Activated CD4-positive, alpha-beta memory T cell treated with anti-CD3 and anti-CD28 coated beads for 36 hours (primary cell): Measurements from ENCODE around the gene WASL. TPM values are rescaled to one million over a fixed set of nuclear protein-coding genes. Genes with fewer than 3 reads are reported as not detected.

Experiments used
- CTCF ChIA-PET: fragments of 350-600 bp; sonication (Branson Sonifier 250); formaldehyde crosslinking; loops from one replicate; lab custom pipeline; 2021; ENCODE audit warnings: antibody characterized with exemption, inconsistent platforms; lab: Charles Lee
- POLR2A ChIA-PET: fragments of 350-600 bp; sonication (Branson Sonifier 250); formaldehyde crosslinking; loops from one replicate; lab custom pipeline; 2021; ENCODE audit warnings: antibody characterized with exemption; lab: Charles Lee
- DNase-seq: peaks from one replicate; pipeline ENCODE4 v3.0.0-alpha.2; 2020
- H3K27ac Mint-ChIP-seq: one replicate; pipeline ENCODE4 v1.8.0; 2021; ENCODE audit warnings: mixed read lengths
- H3K27me3 Mint-ChIP-seq: one replicate; pipeline ENCODE4 v1.8.0; 2021; ENCODE audit warnings: mixed read lengths
- H3K36me3 Mint-ChIP-seq: one replicate; pipeline ENCODE4 v1.8.0; 2021; ENCODE audit warnings: mixed read lengths
- H3K4me1 Mint-ChIP-seq: one replicate; pipeline ENCODE4 v1.8.0; 2021; ENCODE audit warnings: low read depth, mixed read lengths
- H3K4me3 Mint-ChIP-seq: one replicate; pipeline ENCODE4 v1.8.0; 2021; ENCODE audit warnings: mild to moderate bottlenecking, mixed read lengths
- H3K9me3 Mint-ChIP-seq: one replicate; pipeline ENCODE4 v1.8.0; 2021; ENCODE audit warnings: mixed read lengths
- intact Hi-C: fragments of 100-400 bp; cut with micrococcal nuclease; formaldehyde crosslinking; loops from one replicate; pipeline ENCODE4 v1.15.1; 2023
- total RNA-seq, 2 experiments: library from RNA; stranded (reverse); gene quantifications; one replicate each; pipeline ENCODE4 v1.2.3, GENCODE V29; 2021

The WASL gene
- total RNA-seq, 2 experiments from 2014 or later = 5.1 to 5.9 TPM

DNA sequence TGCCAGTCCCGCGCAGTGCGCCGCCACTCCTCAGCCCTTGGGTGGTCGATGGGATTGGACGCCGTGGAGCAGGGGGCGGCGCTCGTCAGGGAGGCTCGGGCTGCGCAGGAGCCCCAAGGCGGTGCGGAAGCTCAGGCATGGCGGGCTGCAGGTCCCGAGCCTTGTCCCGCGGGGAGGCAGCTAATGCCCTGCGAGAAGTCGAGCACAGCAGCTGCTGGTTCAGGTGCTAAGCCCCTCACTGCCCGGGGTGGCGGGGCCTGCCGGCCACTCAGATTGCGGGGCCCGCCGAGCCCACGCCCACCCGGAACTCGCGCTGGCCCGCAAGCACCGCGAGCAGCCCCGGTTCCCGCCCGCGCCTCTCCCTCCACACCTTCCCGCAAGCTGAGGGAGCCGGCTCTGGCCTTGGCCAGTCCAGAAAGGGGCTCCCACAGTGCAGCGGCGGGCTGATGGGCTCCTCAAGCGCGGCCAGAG is 14.4 kb upstream of the WASL start:
- CTCF ChIA-PET = interaction anchor here (1.2 kb wide), 1 partner anchor 14 kb away, joined by 4 read pairs; the partner anchor contains the start of gene WASL
- POLR2A ChIA-PET = no interaction called here
- no peak for DNase-seq
- Mint-ChIP-seq H3K27ac (no peak overlapping the region), H3K4me3 (no peak overlapping the region), H3K9me3 (peaks cover 7% of the 10 kb centered on the region), H3K27me3 (peaks cover 15% of the 10 kb centered on the region), H3K36me3 (no peaks in the 10 kb centered on the region), H3K4me1 (no peaks in the 10 kb centered on the region)
- intact Hi-C loops = no loop called here

- ChIA-PET CTCF (no interaction called here), POLR2A (no interaction called here)
- intact Hi-C loops = no loop called here
- DNase-seq = no peak
- no peak overlapping the region for H3K4me3 Mint-ChIP-seq
- peaks cover 11% of the 10 kb centered on the region for H3K27me3 Mint-ChIP-seq
- peaks cover 7% of the 10 kb centered on the region for H3K9me3 Mint-ChIP-seq
- H3K4me1 Mint-ChIP-seq = peaks cover 4% of the 10 kb centered on the region
- H3K27ac Mint-ChIP-seq = no peak overlapping the region
- H3K36me3 Mint-ChIP-seq = no peaks in the 10 kb centered on the region
Observed at GRCh38 chr7:123761729-123762128, 12.9 kb upstream of the WASL start.

DNA sequence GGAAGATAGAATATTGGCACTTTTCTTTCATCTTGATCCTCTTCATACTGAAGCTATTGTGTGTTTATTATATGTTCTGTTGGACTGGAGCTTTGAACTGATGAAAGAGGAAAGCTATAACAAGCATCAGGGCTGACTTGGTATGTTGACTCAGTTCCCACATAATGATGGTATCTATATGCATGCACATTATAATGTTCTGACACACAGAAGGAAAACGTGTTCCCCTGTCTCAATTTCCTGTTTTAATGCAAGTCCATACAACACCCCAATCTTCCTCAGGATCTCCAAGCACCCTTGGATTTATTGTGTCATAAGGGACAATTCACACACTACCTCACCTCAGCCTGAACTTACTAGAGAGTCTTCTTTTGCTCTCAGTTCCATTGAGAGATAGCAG is 8.3 kb upstream of the WASL start:
- Mint-ChIP-seq H3K4me3 (no peak overlapping the region), H3K27ac (no peak overlapping the region), H3K4me1 (peaks cover 23% of the 10 kb centered on the region), H3K9me3 (no peaks in the 10 kb centered on the region), H3K36me3 (no peaks in the 10 kb centered on the region), H3K27me3 (peaks cover 6% of the 10 kb centered on the region)
- POLR2A ChIA-PET = no interaction called here
- CTCF ChIA-PET = no interaction called here
- DNase-seq = no peak
- intact Hi-C loops = loop anchor here (1.0 kb wide), 1 partner anchor 8 kb away; the partner anchor contains the start of gene WASL

GRCh38 chr7:123755338-123755737 is 6.5 kb upstream of the WASL start:
- Mint-ChIP-seq H3K4me3 (no peak overlapping the region), H3K36me3 (no peaks in the 10 kb centered on the region), H3K27me3 (no peaks in the 10 kb centered on the region), H3K27ac (no peak overlapping the region), H3K4me1 (peaks cover 34% of the 10 kb centered on the region), H3K9me3 (no peaks in the 10 kb centered on the region)
- intact Hi-C loops = no loop called here
- no peak for DNase-seq
- ChIA-PET CTCF (interaction anchor here (1.2 kb wide), 1 partner anchor 18 kb away, joined by 3 read pairs; no protein-coding TSS in a partner anchor), POLR2A (no interaction called here)

GRCh38 chr7:123754271-123754871 is 5.6 kb upstream of the WASL start:
- DNase-seq = no peak
- Mint-ChIP-seq H3K27me3 (no peaks in the 10 kb centered on the region), H3K9me3 (no peaks in the 10 kb centered on the region), H3K4me3 (no peak overlapping the region), H3K36me3 (no peaks in the 10 kb centered on the region), H3K27ac (no peak overlapping the region), H3K4me1 (peaks cover 39% of the 10 kb centered on the region)
- ChIA-PET POLR2A (no interaction called here), CTCF (no interaction called here)
- intact Hi-C loops = no loop called here

- POLR2A ChIA-PET = no interaction called here
- DNase-seq = no peak
- CTCF ChIA-PET = interaction anchor here (0.6 to 1.1 kb wide), 2 partner anchors 32 to 128 kb away, joined by 3 to 4 read pairs; no protein-coding TSS in a partner anchor
- Mint-ChIP-seq H3K4me1 (peaks cover 39% of the 10 kb centered on the region), H3K9me3 (no peaks in the 10 kb centered on the region), H3K4me3 (no peak overlapping the region), H3K27me3 (no peaks in the 10 kb centered on the region), H3K36me3 (peaks cover 4% of the 10 kb centered on the region), H3K27ac (no peak overlapping the region)
- intact Hi-C loops = no loop called here
Observed at GRCh38 chr7:123752534-123752933, 3.7 kb upstream of the WASL start.

GRCh38 chr7:123751821-123752220 is 3.0 kb upstream of the WASL start:
- DNase-seq = no peak
- H3K27me3 Mint-ChIP-seq = no peaks in the 10 kb centered on the region
- peaks cover 6% of the 10 kb centered on the region for H3K36me3 Mint-ChIP-seq
- peak overlapping the region; percentile 4 for H3K27ac Mint-ChIP-seq
- ChIA-PET CTCF (no interaction called here), POLR2A (no interaction called here)
- H3K4me3 Mint-ChIP-seq = peak overlapping the region; percentile 2
- no peaks in the 10 kb centered on the region for H3K9me3 Mint-ChIP-seq
- H3K4me1 Mint-ChIP-seq = peaks cover 39% of the 10 kb centered on the region
- intact Hi-C loops = no loop called here

- POLR2A ChIA-PET = no interaction called here
- intact Hi-C loops = no loop called here
- Mint-ChIP-seq H3K9me3 (no peaks in the 10 kb centered on the region), H3K36me3 (peaks cover 6% of the 10 kb centered on the region), H3K4me3 (peak overlapping the region; percentile 30), H3K4me1 (peaks cover 44% of the 10 kb centered on the region), H3K27ac (no peak overlapping the region), H3K27me3 (no peaks in the 10 kb centered on the region)
- CTCF ChIA-PET = interaction anchor here (0.6 to 2.5 kb wide), 3 partner anchors 19 to 49 kb away, joined by 3 to 7 read pairs (median 3); no protein-coding TSS in a partner anchor
- no peak for DNase-seq
Observed at GRCh38 chr7:123750389-123751230, 1.8 kb upstream of the WASL start.

DNA sequence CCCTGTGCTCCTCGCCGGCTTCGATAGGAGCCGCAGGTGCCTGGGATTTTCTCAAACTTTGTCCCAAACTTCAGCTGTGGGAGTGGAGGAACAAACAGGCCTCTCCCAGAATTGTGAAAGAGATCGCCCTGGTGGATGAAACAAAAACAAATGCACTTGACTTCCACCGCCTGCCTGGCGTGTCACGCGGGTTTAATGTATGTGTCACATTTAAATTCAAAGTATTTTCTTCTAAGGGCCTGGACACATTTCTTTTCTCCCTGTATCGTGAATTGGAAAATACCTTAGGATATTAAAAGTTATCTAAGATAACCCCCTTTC is 694 bp upstream of the WASL start:
- Mint-ChIP-seq H3K4me3 (peak overlapping the region; percentile 95), H3K27ac (peak overlapping the region; percentile 95), H3K4me1 (peaks cover 50% of the 10 kb centered on the region), H3K27me3 (no peaks in the 10 kb centered on the region), H3K36me3 (peaks cover 6% of the 10 kb centered on the region), H3K9me3 (no peaks in the 10 kb centered on the region)
- ChIA-PET CTCF (interaction anchor here (0.8 to 2.5 kb wide), 10 partner anchors 9 to 255 kb away, joined by 3 to 19 read pairs (median 4); no protein-coding TSS in a partner anchor), POLR2A (interaction anchor here (0.5 to 1.4 kb wide), 5 partner anchors 37 to 217 kb away, joined by 3 to 4 read pairs (median 3); no protein-coding TSS in a partner anchor)
- peak; percentile 60 for DNase-seq
- intact Hi-C loops = loop anchor here (1.0 to 2.0 kb wide), 5 partner anchors 8 to 215 kb away; partner anchors contain the start of genes IQUB and NDUFA5

- H3K27me3 Mint-ChIP-seq = no peaks in the 10 kb centered on the region
- no peaks in the 10 kb centered on the region for H3K9me3 Mint-ChIP-seq
- H3K4me3 Mint-ChIP-seq = peak overlapping the region; percentile 91
- POLR2A ChIA-PET = interaction anchor here (0.7 to 1.4 kb wide), 3 partner anchors 37 to 214 kb away, joined by 3 read pairs; partner anchors contain the start of gene IQUB
- H3K36me3 Mint-ChIP-seq = peaks cover 6% of the 10 kb centered on the region
- peaks cover 58% of the 10 kb centered on the region for H3K4me1 Mint-ChIP-seq
- peak; percentile 49 for DNase-seq
- peak overlapping the region; percentile 84 for H3K27ac Mint-ChIP-seq
- CTCF ChIA-PET = interaction anchor here (1.0 to 2.5 kb wide), 7 partner anchors 9 to 254 kb away, joined by 3 to 19 read pairs (median 4); no protein-coding TSS in a partner anchor
- intact Hi-C loops = loop anchor here (2.0 kb wide), 1 partner anchor 65 kb away; no protein-coding TSS in a partner anchor
Observed at GRCh38 chr7:123748171-123748733, 551 bp downstream of the WASL start.

DNA sequence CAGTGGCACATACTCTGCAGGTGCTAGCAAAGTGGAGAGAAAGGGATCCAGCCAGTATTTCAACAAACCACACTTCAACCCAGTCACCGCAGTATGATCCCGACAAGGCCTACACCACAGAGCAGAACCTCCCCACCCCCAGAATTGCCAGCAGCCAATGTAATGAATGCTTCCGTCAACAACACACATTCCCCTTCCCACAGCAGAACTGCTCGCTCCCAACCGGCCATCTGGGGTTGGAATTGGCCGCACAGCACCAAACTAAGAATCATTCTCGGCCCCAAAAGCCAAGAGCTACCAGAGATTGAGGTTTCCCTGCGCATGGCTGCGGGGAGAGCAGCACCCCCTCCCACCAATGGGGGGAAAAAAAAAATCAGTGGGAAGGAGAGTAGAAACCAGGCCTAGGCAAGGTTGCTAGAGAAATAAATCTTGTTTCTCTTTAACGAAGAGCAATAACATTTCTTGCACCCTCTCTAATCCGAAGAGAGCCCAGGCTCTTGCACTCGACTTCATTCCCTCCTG is 1.1 kb downstream of the WASL start:
- Mint-ChIP-seq H3K27ac (peak overlapping the region; percentile 84), H3K4me3 (peak overlapping the region; percentile 91), H3K36me3 (peaks cover 6% of the 10 kb centered on the region), H3K9me3 (no peaks in the 10 kb centered on the region), H3K4me1 (peaks cover 62% of the 10 kb centered on the region), H3K27me3 (no peaks in the 10 kb centered on the region)
- CTCF ChIA-PET = no interaction called here
- intact Hi-C loops = loop anchor here (1.0 to 2.0 kb wide), 4 partner anchors 23 to 1182 kb away; partner anchors contain the start of gene POT1
- POLR2A ChIA-PET = no interaction called here
- peak; percentile 55 for DNase-seq
